GM21526 (cell line): ENCODE data around the gene SH3PXD2A.
"Not testable (repeated sequence)": the region's sequence is repeated elsewhere in the genome, so short reads cannot be mapped to it uniquely, and the experiment has no call there.

Experiments
- ATAC-seq: cut with Tn5 transposase; IDR thresholded peaks from one replicate; pipeline ENCODE4 v1.9.1; 2021; ENCODE audit warnings: moderate library complexity; ENCODE audit not compliant: unreplicated experiment, low FRiP score

The SH3PXD2A gene

GRCh38 chr10:103731609-103732270 lies 123.6 kb downstream of the SH3PXD2A start:
- no peak for ATAC-seq

GRCh38 chr10:103731026-103731425 lies 124.3 kb downstream of the SH3PXD2A start:
- not testable (repeated sequence) for ATAC-seq

- no peak for ATAC-seq
Observed at GRCh38 chr10:103729851-103730250, 125.5 kb downstream of the SH3PXD2A start.

- ATAC-seq, result no peak
Observed at GRCh38 chr10:103727991-103728689, 127.2 kb downstream of the SH3PXD2A start.

GRCh38 chr10:103727546-103727963 lies 127.8 kb downstream of the SH3PXD2A start:
- no peak for ATAC-seq

- ATAC-seq, result no peak
Observed at GRCh38 chr10:103726637-103727036, 128.7 kb downstream of the SH3PXD2A start.

GRCh38 chr10:103725242-103725641 lies 130.1 kb downstream of the SH3PXD2A start:
- ATAC-seq, result no peak

- no peak for ATAC-seq
Observed at GRCh38 chr10:103724771-103725170, 130.6 kb downstream of the SH3PXD2A start.

GRCh38 chr10:103724074-103724473 lies 131.3 kb downstream of the SH3PXD2A start:
- ATAC-seq, result no peak

GRCh38 chr10:103723557-103723956 lies 131.8 kb downstream of the SH3PXD2A start:
- ATAC-seq, result no peak

GRCh38 chr10:103722632-103723031 lies 132.7 kb downstream of the SH3PXD2A start:
- no peak for ATAC-seq

- no peak for ATAC-seq
Observed at GRCh38 chr10:103720964-103721335, 134.4 kb downstream of the SH3PXD2A start.

GRCh38 chr10:103720328-103720963 lies 134.9 kb downstream of the SH3PXD2A start:
- ATAC-seq, result no peak

GRCh38 chr10:103719036-103719435 lies 136.3 kb downstream of the SH3PXD2A start:
- ATAC-seq, result no peak

- ATAC-seq, result no peak
Observed at GRCh38 chr10:103718247-103718620, 137.1 kb downstream of the SH3PXD2A start.

GRCh38 chr10:103717341-103718246 lies 137.8 kb downstream of the SH3PXD2A start:
- ATAC-seq, result no peak

- no peak for ATAC-seq
Observed at GRCh38 chr10:103716206-103717160, 138.9 kb downstream of the SH3PXD2A start.

GRCh38 chr10:103715430-103715829 lies 139.9 kb downstream of the SH3PXD2A start:
- ATAC-seq, result no peak

GRCh38 chr10:103714232-103714891 lies 141.0 kb downstream of the SH3PXD2A start:
- no peak for ATAC-seq
